Measurements from ENCODE around the gene E2F6.

GRCh38 chr2:11490194-11490593, 24.2 kb upstream of the E2F6 start:
- TF ChIP-seq POLR2A (IDR thresholded peaks at IDR 0.05) = no peak
- TF ChIP-seq, protein P1, sequence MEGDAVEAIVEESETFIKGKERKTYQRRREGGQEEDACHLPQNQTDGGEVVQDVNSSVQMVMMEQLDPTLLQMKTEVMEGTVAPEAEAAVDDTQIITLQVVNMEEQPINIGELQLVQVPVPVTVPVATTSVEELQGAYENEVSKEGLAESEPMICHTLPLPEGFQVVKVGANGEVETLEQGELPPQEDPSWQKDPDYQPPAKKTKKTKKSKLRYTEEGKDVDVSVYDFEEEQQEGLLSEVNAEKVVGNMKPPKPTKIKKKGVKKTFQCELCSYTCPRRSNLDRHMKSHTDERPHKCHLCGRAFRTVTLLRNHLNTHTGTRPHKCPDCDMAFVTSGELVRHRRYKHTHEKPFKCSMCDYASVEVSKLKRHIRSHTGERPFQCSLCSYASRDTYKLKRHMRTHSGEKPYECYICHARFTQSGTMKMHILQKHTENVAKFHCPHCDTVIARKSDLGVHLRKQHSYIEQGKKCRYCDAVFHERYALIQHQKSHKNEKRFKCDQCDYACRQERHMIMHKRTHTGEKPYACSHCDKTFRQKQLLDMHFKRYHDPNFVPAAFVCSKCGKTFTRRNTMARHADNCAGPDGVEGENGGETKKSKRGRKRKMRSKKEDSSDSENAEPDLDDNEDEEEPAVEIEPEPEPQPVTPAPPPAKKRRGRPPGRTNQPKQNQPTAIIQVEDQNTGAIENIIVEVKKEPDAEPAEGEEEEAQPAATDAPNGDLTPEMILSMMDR (IDR thresholded peaks at IDR 0.05) = no peak

Data from lower leg skin (tissue), 3 donors.